CD8-positive, alpha-beta memory T cell (primary cell): ENCODE results near the gene ASAP2. TPM values are rescaled to one million over a fixed set of nuclear protein-coding genes. Genes with fewer than 3 reads are reported as not detected.

ENCODE experiments used
- CTCF ChIA-PET: fragments of 350-600 bp; sonication (Branson Sonifier 250); formaldehyde crosslinking; loops from one replicate; lab custom pipeline; 2021; ENCODE audit warnings: antibody characterized with exemption; lab: Charles Lee
- POLR2A ChIA-PET: fragments of 350-600 bp; sonication (Branson Sonifier 250); formaldehyde crosslinking; loops from one replicate; lab custom pipeline; 2021; ENCODE audit warnings: antibody characterized with exemption; lab: Charles Lee
- DNase-seq, 5 donors: peaks; one replicate each; pipeline versions ENCODE4 v3.0.0 to v3.0.0-alpha.2; 2020 to 2022; ENCODE audit warnings: mixed read lengths in 1 of 5
- H3K27ac ChIP-seq: one replicate; pipeline ENCODE4 v1.7.0; 2013; ENCODE audit warnings: low read depth, mild to moderate bottlenecking, low read length, moderate library complexity
- H3K27me3 ChIP-seq: 2 replicates; pipeline ENCODE4 v1.7.0; 2013; ENCODE audit warnings: low read length, mild to moderate bottlenecking; ENCODE audit not compliant: insufficient read depth, poor library complexity, severe bottlenecking
- H3K36me3 ChIP-seq: 2 replicates; pipeline ENCODE4 v1.7.0; 2013; ENCODE audit warnings: mild to moderate bottlenecking, low read length, moderate library complexity; ENCODE audit not compliant: insufficient read depth
- H3K4me1 ChIP-seq: 2 replicates; pipeline ENCODE4 v1.7.0; 2013; ENCODE audit warnings: mild to moderate bottlenecking, low read length, moderate library complexity; ENCODE audit not compliant: insufficient read depth
- H3K4me3 ChIP-seq: 2 replicates; pipeline ENCODE4 v1.7.0; 2013; ENCODE audit warnings: mild to moderate bottlenecking, low read length
- H3K9me3 ChIP-seq: 2 replicates; pipeline ENCODE4 v1.7.0; 2013; ENCODE audit warnings: mild to moderate bottlenecking, low read length
- H3K27ac Mint-ChIP-seq, 8 donors: one replicate each; pipeline ENCODE4 v1.8.0; 2020 to 2021; ENCODE audit warnings: mixed read lengths in 8 of 8, mild to moderate bottlenecking in 6 of 8, inconsistent platforms in 3 of 8, moderate library complexity in 3 of 8
- H3K27me3 Mint-ChIP-seq, 2 donors: one replicate each; pipeline ENCODE4 v1.8.0; 2020 to 2021; ENCODE audit warnings: mixed read lengths in 2 of 2, mild to moderate bottlenecking in 1 of 2, moderate library complexity in 1 of 2
- H3K36me3 Mint-ChIP-seq, 3 donors: one replicate each; pipeline ENCODE4 v1.8.0; 2020 to 2021; ENCODE audit warnings: mixed read lengths in 3 of 3, inconsistent platforms in 1 of 3, mild to moderate bottlenecking in 1 of 3
- H3K4me1 Mint-ChIP-seq, 3 donors: one replicate each; pipeline ENCODE4 v1.8.0; 2020 to 2021; ENCODE audit warnings: mixed read lengths in 3 of 3, inconsistent platforms in 1 of 3, mild to moderate bottlenecking in 1 of 3
- H3K4me3 Mint-ChIP-seq, 7 donors: one replicate each; pipeline ENCODE4 v1.8.0; 2020 to 2021; ENCODE audit warnings: mixed read lengths in 7 of 7, mild to moderate bottlenecking in 6 of 7, moderate library complexity in 4 of 7, inconsistent platforms in 2 of 7
- H3K9me3 Mint-ChIP-seq, 5 donors: one replicate each; pipeline ENCODE4 v1.8.0; 2020 to 2022; ENCODE audit warnings: mixed read lengths in 5 of 5, mild to moderate bottlenecking in 3 of 5, moderate library complexity in 2 of 5, inconsistent platforms in 1 of 5
- polyA plus RNA-seq: library from polyadenylated mRNA; unstranded; fragments of 300-500 nt; fragmentation: Illumina TruSeq; gene quantifications from one replicate; pipeline ENCODE4 v1.2.3, GENCODE V29; 2021
- total RNA-seq, 2 experiments: library from RNA; stranded (reverse); gene quantifications; one replicate each; pipeline ENCODE4 v1.2.3, GENCODE V29; 2021

ASAP2 gene
- total and polyA plus RNA-seq, 3 experiments from 2014 or later: 0.15 to 0.38 TPM; not detected in 1

- Histone ChIP-seq H3K27ac (no peak overlapping the region), H3K4me3 (no peak overlapping the region), H3K4me1 (no peaks in the 10 kb centered on the region), H3K36me3 (peaks cover 21% of the 10 kb centered on the region), H3K27me3 (no peaks in the 10 kb centered on the region), H3K9me3 (no peaks in the 10 kb centered on the region)
- H3K4me1 Mint-ChIP-seq: no peaks in the 10 kb centered on the region
- ChIA-PET CTCF (no interaction called here), POLR2A (no interaction called here)
- no peak overlapping the region for H3K4me3 Mint-ChIP-seq
- H3K27me3 Mint-ChIP-seq: peaks cover 0 to 2% of the 10 kb centered on the region in 2 donors
- H3K9me3 Mint-ChIP-seq: no peaks in the 10 kb centered on the region
- H3K36me3 Mint-ChIP-seq: peaks cover 0 to 56% (median 13%) of the 10 kb centered on the region in 3 donors
- DNase-seq: no peak
- H3K27ac Mint-ChIP-seq: peak overlapping the region in 2 of 8 donors; percentile 17 to 40
These were observed 200.8 kb downstream of the ASAP2 start for GRCh38 chr2:9407363-9407811.

- Histone ChIP-seq H3K36me3 (peaks cover 21% of the 10 kb centered on the region), H3K27me3 (no peaks in the 10 kb centered on the region), H3K27ac (no peak overlapping the region), H3K4me1 (no peaks in the 10 kb centered on the region), H3K4me3 (no peak overlapping the region), H3K9me3 (no peaks in the 10 kb centered on the region)
- peaks cover 0 to 62% (median 14%) of the 10 kb centered on the region in 3 donors for H3K36me3 Mint-ChIP-seq
- peaks cover 0 to 5% (median 5%) of the 10 kb centered on the region in 3 donors for H3K4me1 Mint-ChIP-seq
- ChIA-PET POLR2A (no interaction called here), CTCF (no interaction called here)
- DNase-seq: no peak
- H3K9me3 Mint-ChIP-seq: no peaks in the 10 kb centered on the region
- H3K27me3 Mint-ChIP-seq: peaks cover 0 to 2% of the 10 kb centered on the region in 2 donors
- H3K4me3 Mint-ChIP-seq: no peak overlapping the region
- peak overlapping the region in 1 of 8 donors; percentile 70 for H3K27ac Mint-ChIP-seq
These were observed 202.1 kb downstream of the ASAP2 start for GRCh38 chr2:9408641-9409151.

GRCh38 chr2:9410108-9410507 lies 203.5 kb downstream of the ASAP2 start:
- ChIA-PET POLR2A (no interaction called here), CTCF (no interaction called here)
- H3K9me3 Mint-ChIP-seq: no peaks in the 10 kb centered on the region
- H3K4me1 Mint-ChIP-seq: peaks cover 9 to 16% (median 16%) of the 10 kb centered on the region in 3 donors
- Histone ChIP-seq H3K4me3 (no peak overlapping the region), H3K36me3 (peaks cover 21% of the 10 kb centered on the region), H3K4me1 (no peaks in the 10 kb centered on the region), H3K27ac (no peak overlapping the region), H3K9me3 (no peaks in the 10 kb centered on the region), H3K27me3 (no peaks in the 10 kb centered on the region)
- H3K36me3 Mint-ChIP-seq: peaks cover 0 to 72% (median 17%) of the 10 kb centered on the region in 3 donors
- no peak overlapping the region for H3K27ac Mint-ChIP-seq
- no peak overlapping the region for H3K4me3 Mint-ChIP-seq
- no peak for DNase-seq
- H3K27me3 Mint-ChIP-seq: peaks cover 0 to 2% of the 10 kb centered on the region in 2 donors

GRCh38 chr2:9412781-9413180 lies 206.2 kb downstream of the ASAP2 start:
- ChIA-PET POLR2A (no interaction called here), CTCF (no interaction called here)
- Histone ChIP-seq H3K27ac (no peak overlapping the region), H3K4me1 (no peaks in the 10 kb centered on the region), H3K4me3 (no peak overlapping the region), H3K36me3 (peaks cover 12% of the 10 kb centered on the region), H3K9me3 (no peaks in the 10 kb centered on the region), H3K27me3 (no peaks in the 10 kb centered on the region)
- Mint-ChIP-seq H3K36me3 (peaks cover 0 to 70% (median 17%) of the 10 kb centered on the region in 3 donors), H3K4me1 (peaks cover 23 to 34% (median 33%) of the 10 kb centered on the region in 3 donors), H3K4me3 (no peak overlapping the region), H3K27ac (peak overlapping the region in 2 of 8 donors; percentile 9 to 32), H3K9me3 (no peaks in the 10 kb centered on the region), H3K27me3 (no peaks in the 10 kb centered on the region)
- no peak for DNase-seq

- Histone ChIP-seq H3K9me3 (no peaks in the 10 kb centered on the region), H3K4me3 (no peak overlapping the region), H3K4me1 (peaks cover 8% of the 10 kb centered on the region), H3K36me3 (peaks cover 3% of the 10 kb centered on the region), H3K27me3 (no peaks in the 10 kb centered on the region), H3K27ac (no peak overlapping the region)
- POLR2A ChIA-PET: no interaction called here
- no peaks in the 10 kb centered on the region for H3K27me3 Mint-ChIP-seq
- no peaks in the 10 kb centered on the region for H3K9me3 Mint-ChIP-seq
- no peak overlapping the region for H3K4me3 Mint-ChIP-seq
- H3K4me1 Mint-ChIP-seq: peaks cover 43 to 61% (median 60%) of the 10 kb centered on the region in 3 donors
- DNase-seq: no peak
- CTCF ChIA-PET: no interaction called here
- H3K27ac Mint-ChIP-seq: no peak overlapping the region
- H3K36me3 Mint-ChIP-seq: peaks cover 0 to 60% (median 16%) of the 10 kb centered on the region in 3 donors
These were observed 209.0 kb downstream of the ASAP2 start for GRCh38 chr2:9415516-9416169.

GRCh38 chr2:9416267-9416961 lies 209.8 kb downstream of the ASAP2 start:
- Mint-ChIP-seq H3K4me3 (peak overlapping the region in 3 of 7 donors; percentile 0 to 55 (median 33)), H3K9me3 (no peaks in the 10 kb centered on the region), H3K4me1 (peaks cover 45 to 65% (median 64%) of the 10 kb centered on the region in 3 donors), H3K27me3 (no peaks in the 10 kb centered on the region), H3K36me3 (peaks cover 0 to 55% (median 16%) of the 10 kb centered on the region in 3 donors), H3K27ac (peak overlapping the region in 6 of 8 donors; percentile 9 to 85 (median 63))
- Histone ChIP-seq H3K27ac (no peak overlapping the region), H3K4me3 (no peak overlapping the region), H3K36me3 (no peaks in the 10 kb centered on the region), H3K27me3 (no peaks in the 10 kb centered on the region), H3K4me1 (peaks cover 8% of the 10 kb centered on the region), H3K9me3 (no peaks in the 10 kb centered on the region)
- no peak for DNase-seq
- POLR2A ChIA-PET: no interaction called here
- CTCF ChIA-PET: no interaction called here

GRCh38 chr2:9416962-9417316 lies 210.3 kb downstream of the ASAP2 start:
- Mint-ChIP-seq H3K27me3 (no peaks in the 10 kb centered on the region), H3K4me1 (peaks cover 49 to 70% (median 69%) of the 10 kb centered on the region in 3 donors), H3K9me3 (no peaks in the 10 kb centered on the region), H3K27ac (peak overlapping the region in 6 of 8 donors; percentile 10 to 85 (median 68)), H3K4me3 (peak overlapping the region in 3 of 7 donors; percentile 0 to 33 (median 32)), H3K36me3 (peaks cover 0 to 54% (median 16%) of the 10 kb centered on the region in 3 donors)
- ChIA-PET POLR2A (no interaction called here), CTCF (no interaction called here)
- Histone ChIP-seq H3K4me3 (no peak overlapping the region), H3K4me1 (peaks cover 12% of the 10 kb centered on the region), H3K9me3 (no peaks in the 10 kb centered on the region), H3K27me3 (no peaks in the 10 kb centered on the region), H3K36me3 (no peaks in the 10 kb centered on the region), H3K27ac (no peak overlapping the region)
- DNase-seq: no peak

GRCh38 chr2:9417725-9418124 lies 211.1 kb downstream of the ASAP2 start:
- H3K27me3 Mint-ChIP-seq: no peaks in the 10 kb centered on the region
- ChIA-PET CTCF (no interaction called here), POLR2A (no interaction called here)
- Histone ChIP-seq H3K9me3 (no peaks in the 10 kb centered on the region), H3K36me3 (no peaks in the 10 kb centered on the region), H3K27me3 (no peaks in the 10 kb centered on the region), H3K27ac (no peak overlapping the region), H3K4me3 (no peak overlapping the region), H3K4me1 (peaks cover 20% of the 10 kb centered on the region)
- H3K4me3 Mint-ChIP-seq: no peak overlapping the region
- no peaks in the 10 kb centered on the region for H3K9me3 Mint-ChIP-seq
- H3K27ac Mint-ChIP-seq: peak overlapping the region in 1 of 8 donors; percentile 9
- H3K4me1 Mint-ChIP-seq: peaks cover 57 to 76% (median 75%) of the 10 kb centered on the region in 3 donors
- H3K36me3 Mint-ChIP-seq: peaks cover 0 to 55% (median 14%) of the 10 kb centered on the region in 3 donors
- DNase-seq: no peak
